Spleen (tissue), 7 donors: ENCODE results near the gene NHLH1.

Source experiments
- CTCF ChIP-seq, 11 experiments: fragments of 200-600 bp in 7 of 11; fragments of 450-650 bp in 4 of 11; sonication (generic) in 4 of 11; IDR thresholded peaks in 8 of 11; conservative IDR thresholded peaks in 3 of 11; 1 replicate in 7 of 11; 2 replicates in 4 of 11; pipeline versions ENCODE4 v1.4.0 to v1.8.0; 2016 to 2021; ENCODE audit warnings: antibody characterized with exemption in 11 of 11, inconsistent platforms in 4 of 11, mild to moderate bottlenecking in 1 of 11
- POLR2A ChIP-seq, 3 donors: fragments of 450-650 bp; IDR thresholded peaks; one replicate each; pipeline ENCODE4 v1.5.1; 2017; ENCODE audit warnings: antibody characterized with exemption in 3 of 3, mild to moderate bottlenecking in 1 of 3
- POLR2AphosphoS5 ChIP-seq, 3 donors: sonication (generic); formaldehyde crosslinking; IDR thresholded peaks; one replicate each; pipeline ENCODE4 v1.5.1; 2017; ENCODE audit warnings: antibody characterized with exemption in 3 of 3
- donor health status: DM: no; HTN: no; CAD: no; lungs with moderate emphysema.
- donor health status: DM: no; HTN: no; CAD: no.
- donor health status: DM: no; HTN: no; CAD: no.

GRCh38 chr1:160418483-160418882, 51.6 kb downstream of the NHLH1 start:
- TF ChIP-seq CTCF (IDR thresholded peaks at IDR 0.05 in 8 of 11, conservative IDR thresholded peaks at IDR 0.05 in 3 of 11) (no peak), POLR2AphosphoS5 (IDR thresholded peaks at IDR 0.05) (no peak), POLR2A (IDR thresholded peaks at IDR 0.05) (no peak)
